Measurements from ENCODE around the gene HNRNPAB.

Gene HNRNPAB

GRCh38 chr5:178170455-178170854 lies 33.9 kb upstream of the HNRNPAB start:
- in situ Hi-C loops (cut with MboI; ENCODE audit: low pct_unique_long_range_greater_than_20kb, low sequenced_read_pairs, unreplicated experiment), result no loop called here
- TF ChIP-seq, protein P1, sequence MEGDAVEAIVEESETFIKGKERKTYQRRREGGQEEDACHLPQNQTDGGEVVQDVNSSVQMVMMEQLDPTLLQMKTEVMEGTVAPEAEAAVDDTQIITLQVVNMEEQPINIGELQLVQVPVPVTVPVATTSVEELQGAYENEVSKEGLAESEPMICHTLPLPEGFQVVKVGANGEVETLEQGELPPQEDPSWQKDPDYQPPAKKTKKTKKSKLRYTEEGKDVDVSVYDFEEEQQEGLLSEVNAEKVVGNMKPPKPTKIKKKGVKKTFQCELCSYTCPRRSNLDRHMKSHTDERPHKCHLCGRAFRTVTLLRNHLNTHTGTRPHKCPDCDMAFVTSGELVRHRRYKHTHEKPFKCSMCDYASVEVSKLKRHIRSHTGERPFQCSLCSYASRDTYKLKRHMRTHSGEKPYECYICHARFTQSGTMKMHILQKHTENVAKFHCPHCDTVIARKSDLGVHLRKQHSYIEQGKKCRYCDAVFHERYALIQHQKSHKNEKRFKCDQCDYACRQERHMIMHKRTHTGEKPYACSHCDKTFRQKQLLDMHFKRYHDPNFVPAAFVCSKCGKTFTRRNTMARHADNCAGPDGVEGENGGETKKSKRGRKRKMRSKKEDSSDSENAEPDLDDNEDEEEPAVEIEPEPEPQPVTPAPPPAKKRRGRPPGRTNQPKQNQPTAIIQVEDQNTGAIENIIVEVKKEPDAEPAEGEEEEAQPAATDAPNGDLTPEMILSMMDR (IDR thresholded peaks at IDR 0.05; ENCODE audit: extremely low read depth, insufficient read depth, missing control alignments), result no peak
- no peak for DNase-seq (ENCODE audit: low spot score)

- TF ChIP-seq, protein P1 (IDR thresholded peaks at IDR 0.05; ENCODE audit: extremely low read depth, insufficient read depth, missing control alignments), result no peak
- no peak for DNase-seq (ENCODE audit: low spot score)
- in situ Hi-C loops (cut with MboI; ENCODE audit: low pct_unique_long_range_greater_than_20kb, low sequenced_read_pairs, unreplicated experiment), result no loop called here
Measured at GRCh38 chr5:178174456-178174855, 29.9 kb upstream of the HNRNPAB start.

DNA sequence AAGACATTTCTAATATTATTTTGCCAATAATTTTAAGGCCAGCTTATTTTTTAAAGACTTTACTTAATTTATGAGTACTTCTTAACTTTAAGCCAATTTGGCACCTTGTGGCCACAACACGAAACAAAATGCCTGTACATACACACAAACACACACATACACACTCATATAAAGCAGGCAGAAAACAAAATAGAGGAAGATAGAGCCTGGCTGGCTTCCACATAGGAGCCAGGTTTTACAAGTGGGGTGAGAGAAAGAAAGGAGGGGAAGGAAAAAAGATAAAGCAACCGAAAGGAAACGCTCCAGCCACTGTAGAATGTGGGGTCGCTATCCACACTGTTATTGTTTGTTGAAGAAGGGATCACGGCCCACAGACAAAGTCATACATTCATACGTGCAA lies 27.5 kb upstream of the HNRNPAB start:
- in situ Hi-C loops (cut with MboI; ENCODE audit: low pct_unique_long_range_greater_than_20kb, low sequenced_read_pairs, unreplicated experiment), result no loop called here
- no peak for DNase-seq (ENCODE audit: low spot score)

DNA sequence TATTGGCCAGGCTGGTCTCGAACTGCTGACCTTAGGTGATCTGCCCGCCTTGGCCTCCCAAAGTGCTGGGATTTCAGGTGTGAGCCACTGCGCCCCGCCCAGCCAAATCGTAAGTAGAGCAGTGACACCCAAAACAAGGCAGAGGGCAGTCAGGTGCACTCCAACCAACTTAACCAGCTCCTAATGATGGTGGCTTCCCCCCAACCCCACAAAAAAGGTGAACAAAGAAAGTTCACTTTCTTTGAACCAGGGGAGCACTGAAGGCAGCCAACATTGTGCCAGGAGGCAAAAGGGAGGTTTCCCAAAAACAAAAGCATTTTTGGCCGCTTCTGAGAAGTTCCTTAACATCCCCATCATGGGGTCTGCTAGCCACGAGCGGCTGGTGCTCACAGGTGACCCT lies 26.8 kb upstream of the HNRNPAB start:
- DNase-seq (ENCODE audit: low spot score), result no peak
- in situ Hi-C loops (cut with MboI; ENCODE audit: low pct_unique_long_range_greater_than_20kb, low sequenced_read_pairs, unreplicated experiment), result no loop called here
- TF ChIP-seq, protein P1 (IDR thresholded peaks at IDR 0.05; ENCODE audit: extremely low read depth, insufficient read depth, missing control alignments), result no peak

More for the DNA sequence above, 27.5 kb upstream of the HNRNPAB start:
- TF ChIP-seq, protein P1 (IDR thresholded peaks at IDR 0.05; ENCODE audit: extremely low read depth, insufficient read depth, missing control alignments), result no peak

GRCh38 chr5:178180141-178180863 lies 24.0 kb upstream of the HNRNPAB start:
- TF ChIP-seq, protein P1 (IDR thresholded peaks at IDR 0.05; ENCODE audit: extremely low read depth, insufficient read depth, missing control alignments), result no peak
- in situ Hi-C loops (cut with MboI; ENCODE audit: low pct_unique_long_range_greater_than_20kb, low sequenced_read_pairs, unreplicated experiment), result no loop called here
- DNase-seq (ENCODE audit: low spot score), result no peak

GRCh38 chr5:178182158-178182876 lies 22.0 kb upstream of the HNRNPAB start:
- in situ Hi-C loops (cut with MboI; ENCODE audit: low pct_unique_long_range_greater_than_20kb, low sequenced_read_pairs, unreplicated experiment), result no loop called here
- no peak for DNase-seq (ENCODE audit: low spot score)
- TF ChIP-seq, protein P1 (IDR thresholded peaks at IDR 0.05; ENCODE audit: extremely low read depth, insufficient read depth, missing control alignments), result no peak
